GM19395 (cell line): ENCODE results near the gene GGACT.
A peak's percentile ranks its signal among the peaks of the same experiment; 100 is the strongest.

Experiments used
- ATAC-seq: cut with Tn5 transposase; IDR thresholded peaks from one replicate; pipeline ENCODE4 v1.9.1; 2021; ENCODE audit warnings: mild to moderate bottlenecking, moderate library complexity; ENCODE audit not compliant: unreplicated experiment

GGACT gene

DNA sequence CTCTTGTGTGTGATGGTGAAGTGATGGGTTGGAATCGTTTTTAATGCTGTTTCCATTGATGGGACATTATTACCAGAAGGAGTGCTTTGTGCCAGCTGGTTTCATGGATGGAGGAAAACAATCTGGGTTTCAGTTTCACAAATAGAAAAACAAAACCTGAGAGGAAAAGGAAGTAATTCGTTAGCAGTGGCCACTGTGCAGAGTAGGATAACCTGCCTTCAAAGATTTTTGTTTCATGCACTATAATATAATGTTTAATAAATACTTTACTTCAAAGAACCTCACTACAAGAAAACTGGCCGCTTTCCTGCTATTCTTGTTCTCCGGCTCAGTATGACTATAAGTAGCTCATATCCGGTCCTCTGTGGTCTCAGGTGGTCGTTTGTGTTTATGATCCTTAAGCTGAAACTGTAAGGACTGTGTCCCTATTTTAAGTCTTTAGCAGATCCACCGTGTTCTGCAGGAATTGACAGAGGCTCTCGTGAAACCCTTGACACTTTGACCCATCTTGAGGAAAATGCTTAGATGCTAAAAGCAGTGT, 104.7 kb downstream of the GGACT start:
- ATAC-seq = peak; percentile 48

GRCh38 chr13:100483139-100483538, 105.5 kb downstream of the GGACT start:
- no peak for ATAC-seq

DNA sequence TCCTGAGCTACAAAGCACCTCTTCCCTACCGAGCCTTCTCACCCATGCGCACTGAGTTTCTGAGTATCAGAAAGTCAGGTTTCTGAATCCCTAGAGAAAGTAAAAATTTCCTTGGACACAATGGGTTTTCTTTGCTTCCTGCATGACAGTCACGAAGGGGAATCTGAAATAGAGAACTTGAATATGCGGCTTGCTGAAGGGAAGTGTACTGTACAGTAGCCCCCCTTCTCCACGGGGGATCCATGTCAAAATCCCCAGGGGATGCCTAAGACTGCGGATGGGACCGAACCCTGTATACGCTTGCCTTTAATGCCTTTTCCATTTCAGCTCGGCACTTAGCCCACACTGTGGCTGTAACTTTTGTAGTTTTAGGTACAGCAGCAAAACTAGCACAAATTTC, 107.9 kb downstream of the GGACT start:
- no peak for ATAC-seq
